Neural cell (in vitro differentiated cells): ENCODE measurements around the gene GPC5. TPM values are rescaled to one million over a fixed set of nuclear protein-coding genes. Genes with fewer than 3 reads are reported as not detected.

ENCODE experiments used
- H2AFZ ChIP-seq: fragments of 200-600, 300-800 bp; sonication (generic), shearing (Covaris generic); 2 replicates; pipeline ENCODE4 v1.6.0; 2014; ENCODE audit warnings: low read depth, mild to moderate bottlenecking, antibody characterized with exemption, low read length, moderate library complexity
- H3F3A ChIP-seq: fragments of 200-600 bp; shearing (Covaris generic); 2 replicates; pipeline ENCODE4 v1.6.1; 2016; ENCODE audit warnings: mild to moderate bottlenecking, moderate library complexity, mixed read lengths, antibody characterized with exemption, low read length; ENCODE audit not compliant: insufficient read depth, poor library complexity, severe bottlenecking
- H3K27ac ChIP-seq: fragments of 200-600, 300-800 bp; sonication (generic), shearing (Covaris generic); 2 replicates; pipeline ENCODE4 v1.5.1; 2014; ENCODE audit warnings: mild to moderate bottlenecking, low read length, moderate library complexity
- H3K27me3 ChIP-seq: fragments of 300-800, 200-600 bp; sonication (generic), shearing (Covaris generic); 2 replicates; pipeline ENCODE4 v1.6.0; 2014; ENCODE audit warnings: mild to moderate bottlenecking, low read depth, low read length, moderate library complexity; ENCODE audit not compliant: insufficient read depth
- H3K36me3 ChIP-seq: fragments of 300-800, 200-600 bp; sonication (generic), shearing (Covaris generic); 2 replicates; pipeline ENCODE4 v1.5.1; 2014; ENCODE audit warnings: mild to moderate bottlenecking, antibody characterized with exemption, low read length, moderate library complexity; ENCODE audit not compliant: insufficient read depth
- H3K4me2 ChIP-seq: fragments of 300-800, 200-600 bp; sonication (generic), shearing (Covaris generic); 2 replicates; pipeline ENCODE4 v1.6.0; 2014; ENCODE audit warnings: mild to moderate bottlenecking, low read length
- H3K4me3 ChIP-seq: fragments of 300-800, 200-600 bp; sonication (generic), shearing (Covaris generic); 2 replicates; pipeline ENCODE4 v1.5.1; 2014; ENCODE audit warnings: mild to moderate bottlenecking, low read length, moderate library complexity
- H3K79me2 ChIP-seq: fragments of 200-600 bp; shearing (Covaris generic); replicated peaks from 2 replicates; pipeline ENCODE4 v1.6.0; 2014; ENCODE audit warnings: mild to moderate bottlenecking, low read length, moderate library complexity; ENCODE audit not compliant: insufficient read depth
- H3K9ac ChIP-seq: fragments of 300-800, 200-600 bp; sonication (generic), shearing (Covaris generic); 2 replicates; pipeline ENCODE4 v1.6.1; 2016; ENCODE audit warnings: mild to moderate bottlenecking, low read length, mixed read lengths
- H3K9me2 ChIP-seq: fragments of 200-600 bp; shearing (Covaris generic); 2 replicates; pipeline ENCODE4 v1.6.1; 2016; ENCODE audit warnings: mild to moderate bottlenecking, low read length, mixed read lengths; ENCODE audit not compliant: insufficient read depth
- H3K9me3 ChIP-seq: fragments of 200-600, 300-800 bp; sonication (generic), shearing (Covaris generic); 2 replicates; pipeline ENCODE4 v1.6.1; 2016; ENCODE audit warnings: mild to moderate bottlenecking, mixed run types, low read length, moderate library complexity, mixed read lengths
- H4K20me1 ChIP-seq: fragments of 200-600 bp; shearing (Covaris generic); 2 replicates; pipeline ENCODE4 v1.6.1; 2016; ENCODE audit warnings: mild to moderate bottlenecking, mixed run types; ENCODE audit not compliant: insufficient read depth
- EP300 ChIP-seq: fragments of 450-650 bp; conservative IDR thresholded peaks from 2 replicates; pipeline ENCODE4 v1.6.1; 2014; ENCODE audit warnings: antibody characterized with exemption, mild to moderate bottlenecking, moderate library complexity; ENCODE audit not compliant: poor library complexity, severe bottlenecking
- EZH2 ChIP-seq: fragments of 200-600, 300-800 bp; shearing (Covaris generic), sonication (generic); IDR thresholded peaks from 2 replicates; pipeline ENCODE4 v1.6.1; 2014; ENCODE audit warnings: antibody characterized with exemption, low read length, borderline replicate concordance, mild to moderate bottlenecking; ENCODE audit not compliant: insufficient read depth, poor library complexity, severe bottlenecking
- MXI1 ChIP-seq: fragments of 450-650 bp; conservative IDR thresholded peaks from 2 replicates; pipeline ENCODE4 v1.6.1; 2014; ENCODE audit warnings: antibody characterized with exemption, mild to moderate bottlenecking; ENCODE audit not compliant: poor library complexity, severe bottlenecking
- POLR2AphosphoS5 ChIP-seq: IDR thresholded peaks from 2 replicates; pipeline ENCODE4 v1.6.1; 2012
- RAD21 ChIP-seq: fragments of 450-650 bp; conservative IDR thresholded peaks from 2 replicates; pipeline ENCODE4 v1.6.1; 2014; ENCODE audit warnings: antibody characterized with exemption, mild to moderate bottlenecking, moderate library complexity
- REST ChIP-seq: IDR thresholded peaks from 2 replicates; pipeline ENCODE4 v1.6.1; 2012; ENCODE audit warnings: borderline replicate concordance
- SMC3 ChIP-seq: fragments of 450-650 bp; conservative IDR thresholded peaks from 2 replicates; pipeline ENCODE4 v1.6.1; 2014; ENCODE audit warnings: antibody characterized with exemption, mild to moderate bottlenecking, moderate library complexity; ENCODE audit not compliant: poor library complexity
- TAF1 ChIP-seq: IDR thresholded peaks from 2 replicates; pipeline ENCODE4 v1.6.1; 2012; ENCODE audit warnings: low read depth
- polyA plus RNA-seq: library from polyadenylated mRNA; depleted of rRNA; stranded (reverse); fragments of >200 nt; gene quantifications from 2 replicates; pipeline ENCODE4 v1.2.3, GENCODE V29; 2014
- TF ChIP-seq, protein P1 (sequence below): fragments of 450-650 bp; IDR thresholded peaks from 2 replicates; pipeline ENCODE4 v1.5.1; 2014; ENCODE audit warnings: antibody characterized with exemption, mild to moderate bottlenecking, moderate library complexity; ENCODE audit not compliant: poor library complexity, severe bottlenecking

GPC5 gene
- polyA plus RNA-seq, 1 donor from 2014 or later, result 5.0 TPM

GRCh38 chr13:92900446-92900845 lies 1502.0 kb downstream of the GPC5 start:
- no peaks in the 10 kb centered on the region for H3K36me3 ChIP-seq
- H3K4me3 ChIP-seq, result no peak overlapping the region
- H3K9me3 ChIP-seq, result no peaks in the 10 kb centered on the region
- TF ChIP-seq, protein P1, sequence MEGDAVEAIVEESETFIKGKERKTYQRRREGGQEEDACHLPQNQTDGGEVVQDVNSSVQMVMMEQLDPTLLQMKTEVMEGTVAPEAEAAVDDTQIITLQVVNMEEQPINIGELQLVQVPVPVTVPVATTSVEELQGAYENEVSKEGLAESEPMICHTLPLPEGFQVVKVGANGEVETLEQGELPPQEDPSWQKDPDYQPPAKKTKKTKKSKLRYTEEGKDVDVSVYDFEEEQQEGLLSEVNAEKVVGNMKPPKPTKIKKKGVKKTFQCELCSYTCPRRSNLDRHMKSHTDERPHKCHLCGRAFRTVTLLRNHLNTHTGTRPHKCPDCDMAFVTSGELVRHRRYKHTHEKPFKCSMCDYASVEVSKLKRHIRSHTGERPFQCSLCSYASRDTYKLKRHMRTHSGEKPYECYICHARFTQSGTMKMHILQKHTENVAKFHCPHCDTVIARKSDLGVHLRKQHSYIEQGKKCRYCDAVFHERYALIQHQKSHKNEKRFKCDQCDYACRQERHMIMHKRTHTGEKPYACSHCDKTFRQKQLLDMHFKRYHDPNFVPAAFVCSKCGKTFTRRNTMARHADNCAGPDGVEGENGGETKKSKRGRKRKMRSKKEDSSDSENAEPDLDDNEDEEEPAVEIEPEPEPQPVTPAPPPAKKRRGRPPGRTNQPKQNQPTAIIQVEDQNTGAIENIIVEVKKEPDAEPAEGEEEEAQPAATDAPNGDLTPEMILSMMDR, result no peak
- H3K27me3 ChIP-seq, result no peaks in the 10 kb centered on the region
- H3K4me2 ChIP-seq, result no peak overlapping the region
- no peak overlapping the region for H3K9ac ChIP-seq
- no peaks in the 10 kb centered on the region for H3F3A ChIP-seq
- H3K9me2 ChIP-seq, result no peaks in the 10 kb centered on the region
- H3K27ac ChIP-seq, result no peak overlapping the region
- H2AFZ ChIP-seq, result no peak overlapping the region
- H3K79me2 ChIP-seq, result no peaks in the 10 kb centered on the region
- no peaks in the 10 kb centered on the region for H4K20me1 ChIP-seq

DNA sequence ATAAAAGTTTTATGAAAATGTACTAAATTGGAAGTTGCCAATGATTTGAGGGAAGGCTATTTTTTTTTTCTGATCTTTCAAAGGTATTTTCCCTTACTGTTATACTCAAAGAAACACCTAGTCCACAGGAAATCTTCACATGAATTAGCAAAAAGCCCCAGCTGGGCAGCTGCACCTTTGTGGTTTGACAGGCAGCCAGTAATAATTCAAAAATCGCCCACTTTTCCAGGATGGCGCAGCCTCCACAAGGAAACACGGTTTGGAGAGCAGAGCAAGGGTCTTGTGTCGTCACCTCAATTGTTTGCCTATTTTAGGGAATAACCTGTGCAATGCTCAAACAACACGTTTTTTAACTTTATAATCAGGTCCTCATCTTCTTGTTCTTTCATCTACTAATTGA lies 1503.3 kb downstream of the GPC5 start:
- Histone ChIP-seq H4K20me1 (no peaks in the 10 kb centered on the region), H3K9me2 (no peaks in the 10 kb centered on the region), H3K36me3 (no peaks in the 10 kb centered on the region), H3K9ac (no peak overlapping the region), H3K27me3 (no peaks in the 10 kb centered on the region), H3F3A (no peaks in the 10 kb centered on the region), H3K79me2 (no peaks in the 10 kb centered on the region), H3K4me3 (no peak overlapping the region), H3K9me3 (no peaks in the 10 kb centered on the region), H3K27ac (no peak overlapping the region), H2AFZ (no peak overlapping the region), H3K4me2 (no peak overlapping the region)
- TF ChIP-seq MXI1, result no peak
- no peak for TF ChIP-seq TAF1
- TF ChIP-seq EZH2, result no peak
- TF ChIP-seq REST, result no peak
- TF ChIP-seq RAD21, result no peak
- TF ChIP-seq, protein P1, result no peak
- no peak for TF ChIP-seq SMC3
- TF ChIP-seq EP300, result no peak
- TF ChIP-seq POLR2AphosphoS5, result no peak
